Gastroesophageal sphincter (tissue), 3 donors: ENCODE data around the gene CUX1.

Source experiments
- POLR2A ChIP-seq, 2 donors: fragments of 450-650 bp; IDR thresholded peaks; one replicate each; pipeline ENCODE4 v1.6.1; 2017; ENCODE audit warnings: antibody characterized with exemption in 2 of 2, mild to moderate bottlenecking in 2 of 2, moderate library complexity in 1 of 2
- POLR2AphosphoS5 ChIP-seq: sonication (generic); formaldehyde crosslinking; IDR thresholded peaks from one replicate; pipeline ENCODE4 v1.6.1; 2017; ENCODE audit warnings: antibody characterized with exemption
- TF ChIP-seq, protein P1 (sequence below), 4 experiments: fragments of 200-600 bp in 2 of 4; fragments of 450-650 bp in 2 of 4; sonication (generic) in 1 of 4; IDR thresholded peaks; one replicate each; pipeline ENCODE4 v1.5.1; 2017 to 2019; ENCODE audit warnings: antibody characterized with exemption in 4 of 4, mild to moderate bottlenecking in 2 of 4, moderate library complexity in 2 of 4

DNA sequence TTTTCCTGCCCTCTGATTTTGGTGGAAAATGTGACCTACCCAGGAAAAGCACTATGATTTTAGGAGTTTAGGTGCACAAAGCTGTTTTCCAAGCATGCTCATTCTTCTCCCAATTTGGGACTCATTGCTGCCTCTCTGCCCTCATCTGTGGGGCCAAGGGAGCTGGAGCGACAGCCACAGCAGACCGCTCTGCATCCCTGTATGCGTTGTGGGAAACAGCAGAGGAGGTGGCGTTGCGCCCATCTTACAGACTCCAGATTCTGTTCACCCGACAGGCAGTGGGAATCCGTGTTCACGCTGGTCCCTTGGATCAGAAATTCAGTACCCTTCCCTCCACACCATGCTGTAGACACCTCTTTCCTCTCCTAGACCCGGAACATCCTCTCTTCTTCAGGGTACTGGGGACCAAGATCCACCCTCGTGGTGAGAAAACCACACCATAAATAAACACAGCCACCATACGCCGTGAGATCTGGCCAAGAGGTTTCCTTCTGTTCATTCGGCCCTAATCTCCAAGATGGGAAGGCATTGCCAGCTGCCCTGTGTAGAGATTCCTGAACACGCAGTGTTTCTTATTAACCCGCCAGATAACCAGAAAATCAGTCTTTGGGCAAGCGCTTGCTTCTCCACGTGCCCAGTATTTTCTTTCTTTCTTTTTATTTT is 87.9 kb downstream of the CUX1 start:
- TF ChIP-seq POLR2A (IDR thresholded peaks at IDR 0.05) (no peak), POLR2AphosphoS5 (no peak)
- TF ChIP-seq, protein P1, sequence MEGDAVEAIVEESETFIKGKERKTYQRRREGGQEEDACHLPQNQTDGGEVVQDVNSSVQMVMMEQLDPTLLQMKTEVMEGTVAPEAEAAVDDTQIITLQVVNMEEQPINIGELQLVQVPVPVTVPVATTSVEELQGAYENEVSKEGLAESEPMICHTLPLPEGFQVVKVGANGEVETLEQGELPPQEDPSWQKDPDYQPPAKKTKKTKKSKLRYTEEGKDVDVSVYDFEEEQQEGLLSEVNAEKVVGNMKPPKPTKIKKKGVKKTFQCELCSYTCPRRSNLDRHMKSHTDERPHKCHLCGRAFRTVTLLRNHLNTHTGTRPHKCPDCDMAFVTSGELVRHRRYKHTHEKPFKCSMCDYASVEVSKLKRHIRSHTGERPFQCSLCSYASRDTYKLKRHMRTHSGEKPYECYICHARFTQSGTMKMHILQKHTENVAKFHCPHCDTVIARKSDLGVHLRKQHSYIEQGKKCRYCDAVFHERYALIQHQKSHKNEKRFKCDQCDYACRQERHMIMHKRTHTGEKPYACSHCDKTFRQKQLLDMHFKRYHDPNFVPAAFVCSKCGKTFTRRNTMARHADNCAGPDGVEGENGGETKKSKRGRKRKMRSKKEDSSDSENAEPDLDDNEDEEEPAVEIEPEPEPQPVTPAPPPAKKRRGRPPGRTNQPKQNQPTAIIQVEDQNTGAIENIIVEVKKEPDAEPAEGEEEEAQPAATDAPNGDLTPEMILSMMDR (IDR thresholded peaks at IDR 0.05): no peak
